ENCODE data around the gene NOS3.

NOS3 gene

GRCh38 chr7:150947761-150948651 is 42.8 kb upstream of the NOS3 start:
- Histone ChIP-seq H3K4me2 (ENCODE audit: low read length) (no peak overlapping the region), H3K9ac (ENCODE audit: low read length) (no peak overlapping the region), H3K36me3 (replicated peaks; ENCODE audit: low read depth, low read length) (no peaks in the 10 kb centered on the region), H3K27ac (ENCODE audit: low read length) (no peak overlapping the region), H3K4me1 (ENCODE audit: low read length) (no peaks in the 10 kb centered on the region), H2AFZ (ENCODE audit: low read depth, low read length) (no peak overlapping the region), H3K79me2 (ENCODE audit: low read length) (no peaks in the 10 kb centered on the region), H3K9me3 (ENCODE audit: insufficient read depth, low read length) (no peaks in the 10 kb centered on the region), H3K27me3 (ENCODE audit: low read depth, low read length) (no peaks in the 10 kb centered on the region), H3K4me3 (ENCODE audit: low read length) (no peak overlapping the region), H4K20me1 (ENCODE audit: insufficient read depth, low read length) (no peaks in the 10 kb centered on the region)
- no peak for TF ChIP-seq CTCF (IDR thresholded peaks at IDR 0.05; ENCODE audit: low read depth, low read length)
- no peak for TF ChIP-seq EZH2phosphoT487 (IDR thresholded peaks at IDR 0.05; ENCODE audit: low read depth)

- Histone ChIP-seq H3K36me3 (replicated peaks; ENCODE audit: low read depth, low read length) (no peaks in the 10 kb centered on the region), H3K4me3 (ENCODE audit: low read length) (no peak overlapping the region), H4K20me1 (ENCODE audit: insufficient read depth, low read length) (no peaks in the 10 kb centered on the region), H3K9ac (ENCODE audit: low read length) (no peak overlapping the region), H3K27ac (ENCODE audit: low read length) (no peak overlapping the region), H3K79me2 (ENCODE audit: low read length) (no peaks in the 10 kb centered on the region), H3K4me1 (ENCODE audit: low read length) (no peaks in the 10 kb centered on the region), H3K27me3 (ENCODE audit: low read depth, low read length) (no peaks in the 10 kb centered on the region), H2AFZ (ENCODE audit: low read depth, low read length) (no peak overlapping the region), H3K9me3 (ENCODE audit: insufficient read depth, low read length) (no peaks in the 10 kb centered on the region), H3K4me2 (ENCODE audit: low read length) (no peak overlapping the region)
- TF ChIP-seq EZH2phosphoT487 (IDR thresholded peaks at IDR 0.05; ENCODE audit: low read depth) (no peak), CTCF (IDR thresholded peaks at IDR 0.05; ENCODE audit: low read depth, low read length) (no peak)
Observed at GRCh38 chr7:150948791-150949251, 42.0 kb upstream of the NOS3 start.

- no peaks in the 10 kb centered on the region for H3K27me3 ChIP-seq (ENCODE audit: low read depth, low read length)
- H2AFZ ChIP-seq (ENCODE audit: low read depth, low read length): no peak overlapping the region
- H3K9me3 ChIP-seq (ENCODE audit: insufficient read depth, low read length): no peaks in the 10 kb centered on the region
- H3K4me1 ChIP-seq (ENCODE audit: low read length): no peaks in the 10 kb centered on the region
- H3K27ac ChIP-seq (ENCODE audit: low read length): no peak overlapping the region
- H3K4me2 ChIP-seq (ENCODE audit: low read length): no peak overlapping the region
- H3K36me3 ChIP-seq (replicated peaks; ENCODE audit: low read depth, low read length): no peaks in the 10 kb centered on the region
- TF ChIP-seq EZH2phosphoT487 (IDR thresholded peaks at IDR 0.05; ENCODE audit: low read depth) (no peak), CTCF (IDR thresholded peaks at IDR 0.05; ENCODE audit: low read depth, low read length) (no peak)
- no peaks in the 10 kb centered on the region for H3K79me2 ChIP-seq (ENCODE audit: low read length)
- H4K20me1 ChIP-seq (ENCODE audit: insufficient read depth, low read length): no peaks in the 10 kb centered on the region
- no peak overlapping the region for H3K9ac ChIP-seq (ENCODE audit: low read length)
- H3K4me3 ChIP-seq (ENCODE audit: low read length): no peak overlapping the region
Observed at GRCh38 chr7:150949564-150949963, 41.3 kb upstream of the NOS3 start.

- no peak overlapping the region for H3K27ac ChIP-seq (ENCODE audit: low read length)
- H3K4me1 ChIP-seq (ENCODE audit: low read length): no peaks in the 10 kb centered on the region
- no peaks in the 10 kb centered on the region for H4K20me1 ChIP-seq (ENCODE audit: insufficient read depth, low read length)
- no peaks in the 10 kb centered on the region for H3K27me3 ChIP-seq (ENCODE audit: low read depth, low read length)
- H3K4me2 ChIP-seq (ENCODE audit: low read length): no peak overlapping the region
- no peaks in the 10 kb centered on the region for H3K9me3 ChIP-seq (ENCODE audit: insufficient read depth, low read length)
- H3K79me2 ChIP-seq (ENCODE audit: low read length): no peaks in the 10 kb centered on the region
- no peak for TF ChIP-seq EZH2phosphoT487 (IDR thresholded peaks at IDR 0.05; ENCODE audit: low read depth)
- no peak for TF ChIP-seq CTCF (IDR thresholded peaks at IDR 0.05; ENCODE audit: low read depth, low read length)
- H3K36me3 ChIP-seq (replicated peaks; ENCODE audit: low read depth, low read length): no peaks in the 10 kb centered on the region
- no peak overlapping the region for H2AFZ ChIP-seq (ENCODE audit: low read depth, low read length)
- H3K4me3 ChIP-seq (ENCODE audit: low read length): no peak overlapping the region
- H3K9ac ChIP-seq (ENCODE audit: low read length): no peak overlapping the region
Observed at GRCh38 chr7:150949971-150950491, 40.8 kb upstream of the NOS3 start.

All from OCI-LY3 (cell line).